HCT116 (cell line): ENCODE data around the gene HUWE1. TPM values are rescaled to one million over a fixed set of nuclear protein-coding genes. Genes with fewer than 3 reads are reported as not detected.

Experiments used
- ATAC-seq: fragments of 200-7000 bp; cut with Tn5 transposase; 2 replicates; pipeline ENCODE4 v1.9.1; 2020; ENCODE audit warnings: mild to moderate bottlenecking, moderate library complexity
- BruUV-seq: library from RNA; stranded (reverse); fragments of 400-500 nt; replicated peaks from 2 replicates; lab custom pipeline; 2021; lab: Mats Ljungman, UMichigan
- CTCF ChIA-PET: fragments of 300-600 bp; sonication (Branson Sonifier 250); formaldehyde crosslinking; loops from one replicate; lab custom pipeline; 2021; ENCODE audit warnings: antibody characterized with exemption; lab: Charles Lee
- POLR2A ChIA-PET: fragments of 300-600, 350-600 bp; sonication (Branson Sonifier 250); formaldehyde crosslinking; loops from one replicate; lab custom pipeline; 2021; ENCODE audit warnings: antibody characterized with exemption; lab: Charles Lee
- RAD21 ChIA-PET, 2 experiments: fragments of 300-600 bp; sonication (Branson Sonifier 250); formaldehyde crosslinking; loops; one replicate each; lab custom pipeline; 2023; ENCODE audit warnings: low total read pairs in 2 of 2; ENCODE audit not compliant: uncharacterized antibody in 2 of 2, unreplicated experiment in 2 of 2, low non-redundant PET in 1 of 2; lab: Charles Lee
- DNase-seq: peaks from one replicate; pipeline ENCODE4 v3.0.0-alpha.2; 2010; ENCODE audit warnings: low read depth, low spot score
- H2AFZ ChIP-seq: fragments of 200-600 bp; shearing (Covaris generic), sonication (generic); 2 replicates; pipeline ENCODE4 v1.6.1; 2017; ENCODE audit warnings: low read depth, mixed run types, mixed read lengths, antibody characterized with exemption, low read length; ENCODE audit not compliant: poor library complexity, severe bottlenecking
- H3K27ac ChIP-seq: 2 replicates; pipeline ENCODE4 v1.5.1; 2012; ENCODE audit warnings: low read depth, low read length
- H3K27me3 ChIP-seq: fragments of 200-600 bp; sonication (generic); 2 replicates; pipeline ENCODE4 v1.6.1; 2016; ENCODE audit warnings: mixed run types, low read length, mixed read lengths; ENCODE audit not compliant: insufficient read depth
- H3K36me3 ChIP-seq, 2 experiments: fragments of 200-500 bp in 1 of 2; fragments of 200-600 bp in 1 of 2; sonication (Bioruptor generic) in 1 of 2; sonication (generic) in 1 of 2; 2 replicates each; pipeline versions ENCODE4 v1.5.1 to v1.6.1; 2014 to 2016; ENCODE audit warnings: low read length in 2 of 2, inconsistent platforms in 1 of 2, mixed read lengths in 1 of 2, mixed run types in 1 of 2; ENCODE audit not compliant: insufficient read depth in 2 of 2, control insufficient read depth in 1 of 2
- H3K4me1 ChIP-seq, 2 experiments: fragments of 200-600 bp in 1 of 2; sonication (generic) in 1 of 2; 2 replicates each; pipeline versions ENCODE4 v1.5.1 to v1.6.1; 2012 to 2017; ENCODE audit warnings: low read length in 2 of 2, inconsistent platforms in 1 of 2, mild to moderate bottlenecking in 1 of 2, mixed read lengths in 1 of 2, mixed run types in 1 of 2, moderate library complexity in 1 of 2; ENCODE audit not compliant: insufficient read depth in 2 of 2, control insufficient read depth in 1 of 2
- H3K4me2 ChIP-seq: fragments of 200-600 bp; sonication (generic); 2 replicates; pipeline ENCODE4 v1.6.1; 2017; ENCODE audit warnings: mixed run types, low read length, mixed read lengths
- H3K4me3 ChIP-seq, 2 experiments: fragments of 200-600 bp in 1 of 2; sonication (generic) in 1 of 2; replicated peaks in 1 of 2; 2 replicates each; pipeline ENCODE4 v1.5.1; 2011 to 2016; ENCODE audit warnings: low read length in 2 of 2, control low read depth in 1 of 2, low read depth in 1 of 2, mild to moderate bottlenecking in 1 of 2, mixed read lengths in 1 of 2, mixed run types in 1 of 2
- H3K79me2 ChIP-seq: fragments of 200-600 bp; sonication (generic); 2 replicates; pipeline ENCODE4 v1.6.1; 2017; ENCODE audit warnings: mild to moderate bottlenecking, mixed run types, low read length, moderate library complexity, mixed read lengths; ENCODE audit not compliant: insufficient read depth
- H3K9ac ChIP-seq: fragments of 200-600 bp; sonication (generic); 2 replicates; pipeline ENCODE4 v1.6.1; 2016; ENCODE audit warnings: low read length, mixed read lengths
- H3K9me2 ChIP-seq: fragments of 200-600 bp; sonication (generic), shearing (Covaris generic); 2 replicates; pipeline ENCODE4 v1.6.1; 2017; ENCODE audit warnings: mixed run types, mild to moderate bottlenecking, moderate library complexity; ENCODE audit not compliant: insufficient read depth
- H3K9me3 ChIP-seq, 2 experiments: fragments of 200-500 bp in 1 of 2; fragments of 200-600 bp in 1 of 2; sonication (Bioruptor generic) in 1 of 2; sonication (generic) in 1 of 2; 2 replicates each; pipeline ENCODE4 v1.6.1; 2014 to 2017; ENCODE audit warnings: low read length in 2 of 2, mixed read lengths in 2 of 2, inconsistent platforms in 1 of 2, low read depth in 1 of 2, mild to moderate bottlenecking in 1 of 2, mixed run types in 1 of 2, moderate library complexity in 1 of 2; ENCODE audit not compliant: control insufficient read depth in 1 of 2, insufficient read depth in 1 of 2
- H4K20me1 ChIP-seq: fragments of 200-600 bp; sonication (generic), shearing (Covaris generic); 2 replicates; pipeline ENCODE4 v1.6.1; 2017; ENCODE audit warnings: mixed run types, mild to moderate bottlenecking, moderate library complexity; ENCODE audit not compliant: insufficient read depth
- CEBPB ChIP-seq: IDR thresholded peaks from 2 replicates; pipeline ENCODE4 v1.6.1; 2012; ENCODE audit warnings: low read depth
- ELF1 ChIP-seq: IDR thresholded peaks from 2 replicates; pipeline ENCODE4 v1.6.1; 2012; ENCODE audit warnings: low read depth, borderline replicate concordance
- JUND ChIP-seq: IDR thresholded peaks from 2 replicates; pipeline ENCODE4 v1.6.1; 2012
- POLR2A ChIP-seq: IDR thresholded peaks from 2 replicates; pipeline ENCODE4 v1.7.0; 2011; ENCODE audit warnings: borderline replicate concordance; ENCODE audit not compliant: insufficient read depth, insufficient read length; ENCODE audit errors: extremely low read depth
- RAD21 ChIP-seq: IDR thresholded peaks from 2 replicates; pipeline ENCODE4 v1.6.1; 2012; ENCODE audit warnings: low read depth, mild to moderate bottlenecking
- SP1 ChIP-seq: IDR thresholded peaks from 2 replicates; pipeline ENCODE4 v1.6.1; 2012; ENCODE audit warnings: low read depth
- YY1 ChIP-seq: IDR thresholded peaks from 2 replicates; pipeline ENCODE4 v1.6.1; 2011; ENCODE audit warnings: low read length, low read depth, moderate library complexity, mild to moderate bottlenecking; ENCODE audit not compliant: insufficient replicate concordance; ENCODE audit errors: extremely low read depth
- ZNF274 ChIP-seq: fragments of 200-500 bp; sonication (Bioruptor generic); IDR thresholded peaks from 2 replicates; pipeline ENCODE4 v1.6.1; 2014; ENCODE audit warnings: mild to moderate bottlenecking, low read depth, low read length, inconsistent platforms
- intact Hi-C: fragments of 100-400 bp; cut with micrococcal nuclease; formaldehyde crosslinking; loops from 2 replicates; pipeline ENCODE4 v1.10.0; 2022
- total RNA-seq: library from RNA; stranded (reverse); gene quantifications from one replicate; pipeline ENCODE4 v1.2.1, GENCODE V29; 2021; ENCODE audit not compliant: unreplicated experiment
- TF ChIP-seq, protein P1 (sequence below): IDR thresholded peaks from 2 replicates; pipeline ENCODE4 v1.6.1; 2012
- TF ChIP-seq, protein P2 (sequence below), 3 experiments: fragments of 200-600 bp in 1 of 3; sonication (generic) in 1 of 3; IDR thresholded peaks in 2 of 3; conservative IDR thresholded peaks in 1 of 3; 2 replicates each; pipeline ENCODE4 v1.5.1; 2012 to 2017; ENCODE audit warnings: low read depth in 2 of 3, low read length in 2 of 3, antibody characterized with exemption in 1 of 3, borderline replicate concordance in 1 of 3, control low read depth in 1 of 3, mild to moderate bottlenecking in 1 of 3, mixed read lengths in 1 of 3, mixed run types in 1 of 3, moderate library complexity in 1 of 3; ENCODE audit not compliant: insufficient read depth in 1 of 3
- TF ChIP-seq, protein P3 (sequence below): IDR thresholded peaks from 2 replicates; pipeline ENCODE4 v1.6.1; 2011; ENCODE audit warnings: mild to moderate bottlenecking, low read length, moderate library complexity; ENCODE audit not compliant: insufficient replicate concordance; ENCODE audit errors: extremely low read depth

HUWE1 gene
- total RNA-seq, 1 experiment from 2014 or later, result 197 TPM

DNA sequence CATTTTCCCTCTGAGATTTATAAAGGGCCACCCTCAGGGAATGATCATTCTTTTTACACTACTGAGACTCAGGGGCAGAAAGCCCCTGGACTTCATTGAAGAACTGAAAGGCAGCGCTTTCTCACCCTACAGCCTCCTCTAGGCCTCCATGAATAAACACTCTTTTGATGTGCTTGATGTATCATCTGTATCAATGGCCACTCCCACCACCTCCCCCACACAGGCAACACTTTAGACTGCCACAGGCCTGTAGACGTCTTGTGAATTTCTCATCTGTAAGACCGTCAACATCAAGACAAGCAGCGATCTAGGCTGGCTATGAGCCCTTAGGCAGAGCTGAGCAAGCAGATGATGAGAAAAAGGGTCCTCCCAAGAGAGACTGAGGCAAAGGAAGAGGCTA is 123.2 kb downstream of the HUWE1 start:
- BruUV-seq, result no TSS peak
- Histone ChIP-seq H3K36me3 (peaks cover 29 to 32% of the 10 kb centered on the region in 2 experiments; a peak in 3 of 4 replicates), H3K4me1 (no peaks in the 10 kb centered on the region), H3K4me2 (no peak overlapping the region), H3K9me3 (no peaks in the 10 kb centered on the region), H3K27me3 (no peaks in the 10 kb centered on the region), H2AFZ (no peak overlapping the region), H3K9ac (no peak overlapping the region), H3K27ac (no peak overlapping the region), H3K9me2 (no peaks in the 10 kb centered on the region), H3K4me3 (no peak overlapping the region), H4K20me1 (no peaks in the 10 kb centered on the region), H3K79me2 (peaks cover 7% of the 10 kb centered on the region; the same call in 1 of the 2 replicates)
- intact Hi-C loops, result no loop called here
- CTCF ChIA-PET, result no interaction called here
- POLR2A ChIA-PET, result no interaction called here
- RAD21 ChIA-PET, result no interaction called here
- no peak for TF ChIP-seq ELF1
- no peak for TF ChIP-seq POLR2A
- no peak for TF ChIP-seq SP1
- TF ChIP-seq JUND, result no peak
- TF ChIP-seq, protein P1, sequence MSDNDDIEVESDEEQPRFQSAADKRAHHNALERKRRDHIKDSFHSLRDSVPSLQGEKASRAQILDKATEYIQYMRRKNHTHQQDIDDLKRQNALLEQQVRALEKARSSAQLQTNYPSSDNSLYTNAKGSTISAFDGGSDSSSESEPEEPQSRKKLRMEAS, result no peak
- TF ChIP-seq, protein P2, sequence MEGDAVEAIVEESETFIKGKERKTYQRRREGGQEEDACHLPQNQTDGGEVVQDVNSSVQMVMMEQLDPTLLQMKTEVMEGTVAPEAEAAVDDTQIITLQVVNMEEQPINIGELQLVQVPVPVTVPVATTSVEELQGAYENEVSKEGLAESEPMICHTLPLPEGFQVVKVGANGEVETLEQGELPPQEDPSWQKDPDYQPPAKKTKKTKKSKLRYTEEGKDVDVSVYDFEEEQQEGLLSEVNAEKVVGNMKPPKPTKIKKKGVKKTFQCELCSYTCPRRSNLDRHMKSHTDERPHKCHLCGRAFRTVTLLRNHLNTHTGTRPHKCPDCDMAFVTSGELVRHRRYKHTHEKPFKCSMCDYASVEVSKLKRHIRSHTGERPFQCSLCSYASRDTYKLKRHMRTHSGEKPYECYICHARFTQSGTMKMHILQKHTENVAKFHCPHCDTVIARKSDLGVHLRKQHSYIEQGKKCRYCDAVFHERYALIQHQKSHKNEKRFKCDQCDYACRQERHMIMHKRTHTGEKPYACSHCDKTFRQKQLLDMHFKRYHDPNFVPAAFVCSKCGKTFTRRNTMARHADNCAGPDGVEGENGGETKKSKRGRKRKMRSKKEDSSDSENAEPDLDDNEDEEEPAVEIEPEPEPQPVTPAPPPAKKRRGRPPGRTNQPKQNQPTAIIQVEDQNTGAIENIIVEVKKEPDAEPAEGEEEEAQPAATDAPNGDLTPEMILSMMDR (IDR thresholded peaks at IDR 0.05 in 2 of 3, conservative IDR thresholded peaks at IDR 0.05 in 1 of 3; ENCODE audit: borderline replicate concordance in 1 of 3, insufficient read depth in 1 of 3, low read depth in 2 of 3, low read length in 2 of 3), result no peak
- TF ChIP-seq CEBPB, result no peak
- ATAC-seq (no peak), DNase-seq (no peak)

DNA sequence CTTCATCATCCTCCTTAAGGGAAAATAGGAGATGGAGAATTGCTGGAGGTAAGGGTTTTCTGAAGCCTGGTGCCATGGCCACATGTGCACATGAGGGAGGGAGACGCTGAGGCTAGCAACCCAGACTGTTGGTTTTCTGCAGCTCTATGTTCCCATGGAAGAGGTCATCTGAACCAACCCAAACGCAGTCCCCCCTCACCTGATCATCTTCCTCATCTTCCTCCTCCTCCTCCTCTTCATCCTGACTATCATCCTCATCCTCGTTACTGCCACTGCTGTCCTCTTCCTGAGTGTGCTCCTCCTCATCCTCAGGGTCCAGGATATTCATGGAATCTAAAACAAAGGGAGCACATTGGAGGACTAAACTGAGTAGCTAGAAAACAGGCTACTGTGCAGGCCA is 124.6 kb downstream of the HUWE1 start:
- CTCF ChIA-PET, result no interaction called here
- Histone ChIP-seq H4K20me1 (0 out of 2 replicates have a peak, but pooled peaks cover 3% of the 10 kb centered on the region), H3K4me3 (no peak overlapping the region), H3K9me2 (no peaks in the 10 kb centered on the region), H3K4me2 (no peak overlapping the region), H3K27ac (no peak overlapping the region), H3K27me3 (no peaks in the 10 kb centered on the region), H3K4me1 (no peaks in the 10 kb centered on the region), H2AFZ (no peak overlapping the region), H3K36me3 (peaks cover 27 to 29% of the 10 kb centered on the region in 2 experiments; a peak in 3 of 4 replicates), H3K9me3 (no peaks in the 10 kb centered on the region), H3K79me2 (peaks cover 3% of the 10 kb centered on the region; the same call in 1 of the 2 replicates), H3K9ac (no peak overlapping the region)
- ATAC-seq (no peak), DNase-seq (no peak)
- intact Hi-C loops, result no loop called here
- POLR2A ChIA-PET, result no interaction called here
- no TSS peak for BruUV-seq
- RAD21 ChIA-PET, result no interaction called here
- TF ChIP-seq, protein P3, sequence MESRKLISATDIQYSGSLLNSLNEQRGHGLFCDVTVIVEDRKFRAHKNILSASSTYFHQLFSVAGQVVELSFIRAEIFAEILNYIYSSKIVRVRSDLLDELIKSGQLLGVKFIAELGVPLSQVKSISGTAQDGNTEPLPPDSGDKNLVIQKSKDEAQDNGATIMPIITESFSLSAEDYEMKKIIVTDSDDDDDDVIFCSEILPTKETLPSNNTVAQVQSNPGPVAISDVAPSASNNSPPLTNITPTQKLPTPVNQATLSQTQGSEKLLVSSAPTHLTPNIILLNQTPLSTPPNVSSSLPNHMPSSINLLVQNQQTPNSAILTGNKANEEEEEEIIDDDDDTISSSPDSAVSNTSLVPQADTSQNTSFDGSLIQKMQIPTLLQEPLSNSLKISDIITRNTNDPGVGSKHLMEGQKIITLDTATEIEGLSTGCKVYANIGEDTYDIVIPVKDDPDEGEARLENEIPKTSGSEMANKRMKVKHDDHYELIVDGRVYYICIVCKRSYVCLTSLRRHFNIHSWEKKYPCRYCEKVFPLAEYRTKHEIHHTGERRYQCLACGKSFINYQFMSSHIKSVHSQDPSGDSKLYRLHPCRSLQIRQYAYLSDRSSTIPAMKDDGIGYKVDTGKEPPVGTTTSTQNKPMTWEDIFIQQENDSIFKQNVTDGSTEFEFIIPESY, result no peak
- TF ChIP-seq SP1, result no peak
- no peak for TF ChIP-seq CEBPB
- TF ChIP-seq YY1, result no peak
- TF ChIP-seq, protein P1, result no peak
- TF ChIP-seq RAD21, result no peak
- TF ChIP-seq JUND, result no peak
- TF ChIP-seq ZNF274, result no peak
